Esophagus muscularis mucosa (tissue), 4 donors: ENCODE measurements around the gene PLXDC2.

Experiments used
- EP300 ChIP-seq: sonication (generic); formaldehyde crosslinking; IDR thresholded peaks from one replicate; pipeline ENCODE4 v1.6.1; 2017; ENCODE audit warnings: antibody characterized with exemption
- POLR2A ChIP-seq: fragments of 450-650 bp; IDR thresholded peaks from one replicate; pipeline ENCODE4 v1.6.1; 2017; ENCODE audit warnings: antibody characterized with exemption, moderate library complexity, mild to moderate bottlenecking, low read depth
- POLR2AphosphoS5 ChIP-seq, 2 donors: sonication (generic); formaldehyde crosslinking; IDR thresholded peaks; one replicate each; pipeline ENCODE4 v1.6.1; 2017; ENCODE audit warnings: antibody characterized with exemption in 2 of 2
- TF ChIP-seq, protein P1 (sequence below), 3 experiments: fragments of 200-600 bp in 2 of 3; fragments of 450-650 bp in 1 of 3; sonication (generic) in 2 of 3; IDR thresholded peaks; one replicate each; pipeline ENCODE4 v1.5.1; 2017 to 2019; ENCODE audit warnings: antibody characterized with exemption in 3 of 3, mild to moderate bottlenecking in 2 of 3, moderate library complexity in 1 of 3

DNA sequence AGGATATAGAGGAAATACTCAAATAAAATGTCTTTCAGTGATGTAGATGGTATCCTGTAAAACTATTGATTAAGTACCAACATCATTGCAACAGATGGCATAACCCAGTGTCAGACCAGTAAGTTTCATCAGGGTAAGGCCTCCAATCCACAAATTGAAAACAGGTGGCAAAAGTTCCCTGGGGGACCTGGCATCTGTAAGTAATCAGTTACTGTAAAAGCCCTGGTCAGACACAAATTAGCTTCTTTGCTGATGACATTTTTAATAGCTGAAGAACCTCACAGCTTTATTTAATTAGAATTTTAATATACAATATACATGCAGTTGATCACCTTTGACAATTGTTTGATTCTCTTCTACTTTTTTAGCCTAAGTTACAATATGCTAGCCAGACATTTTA lies 152.5 kb downstream of the PLXDC2 start:
- TF ChIP-seq, protein P1, sequence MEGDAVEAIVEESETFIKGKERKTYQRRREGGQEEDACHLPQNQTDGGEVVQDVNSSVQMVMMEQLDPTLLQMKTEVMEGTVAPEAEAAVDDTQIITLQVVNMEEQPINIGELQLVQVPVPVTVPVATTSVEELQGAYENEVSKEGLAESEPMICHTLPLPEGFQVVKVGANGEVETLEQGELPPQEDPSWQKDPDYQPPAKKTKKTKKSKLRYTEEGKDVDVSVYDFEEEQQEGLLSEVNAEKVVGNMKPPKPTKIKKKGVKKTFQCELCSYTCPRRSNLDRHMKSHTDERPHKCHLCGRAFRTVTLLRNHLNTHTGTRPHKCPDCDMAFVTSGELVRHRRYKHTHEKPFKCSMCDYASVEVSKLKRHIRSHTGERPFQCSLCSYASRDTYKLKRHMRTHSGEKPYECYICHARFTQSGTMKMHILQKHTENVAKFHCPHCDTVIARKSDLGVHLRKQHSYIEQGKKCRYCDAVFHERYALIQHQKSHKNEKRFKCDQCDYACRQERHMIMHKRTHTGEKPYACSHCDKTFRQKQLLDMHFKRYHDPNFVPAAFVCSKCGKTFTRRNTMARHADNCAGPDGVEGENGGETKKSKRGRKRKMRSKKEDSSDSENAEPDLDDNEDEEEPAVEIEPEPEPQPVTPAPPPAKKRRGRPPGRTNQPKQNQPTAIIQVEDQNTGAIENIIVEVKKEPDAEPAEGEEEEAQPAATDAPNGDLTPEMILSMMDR (IDR thresholded peaks at IDR 0.05), result no peak
- TF ChIP-seq POLR2A (no peak), EP300 (no peak), POLR2AphosphoS5 (IDR thresholded peaks at IDR 0.05) (no peak)
